Urinary bladder (tissue), 4 donors: ENCODE measurements around the gene KIAA1755. TPM values are rescaled to one million over a fixed set of nuclear protein-coding genes. Genes with fewer than 3 reads are reported as not detected.
"Not testable (repeated sequence)": the region's sequence is repeated elsewhere in the genome, so short reads cannot be mapped to it uniquely, and the experiment has no call there.

Source experiments
- DNase-seq: peaks from one replicate; pipeline ENCODE4 v3.0.0-alpha.2; 2015; ENCODE audit errors: extremely low spot score
- H3K27ac ChIP-seq: one replicate; pipeline ENCODE4 v1.5.1; 2013; ENCODE audit warnings: low read depth, mild to moderate bottlenecking, moderate library complexity
- H3K36me3 ChIP-seq: one replicate; pipeline ENCODE4 v1.6.1; 2013; ENCODE audit warnings: mild to moderate bottlenecking, moderate library complexity; ENCODE audit not compliant: insufficient read depth
- H3K4me1 ChIP-seq: one replicate; pipeline ENCODE4 v1.6.1; 2013; ENCODE audit warnings: mild to moderate bottlenecking, moderate library complexity; ENCODE audit not compliant: insufficient read depth
- H3K4me3 ChIP-seq: one replicate; pipeline ENCODE4 v1.5.1; 2013; ENCODE audit warnings: low read depth, low read length
- whole genome bisulfite sequencing: extraction: QIAGEN DNeasy Blood & Tissue Kit; methylation state at CpG from one replicate; pipeline ENCODE4 v1.1.7; 2013; 5-methylcytosine and 5-hydroxymethylcytosine counted together
- polyA plus RNA-seq: library from polyadenylated mRNA; stranded (reverse); fragments of 200-250 nt; gene quantifications from one replicate; pipeline ENCODE4 v1.2.3, GENCODE V29; 2013
- total RNA-seq: library from RNA; depleted of rRNA; stranded (reverse); fragments of >200 nt; gene quantifications from one replicate; pipeline ENCODE4 v1.2.3, GENCODE V29; 2014
- donor health status: healthy with polysubstance abuse.
- donor health status: healthy.

Gene KIAA1755
- total and polyA plus RNA-seq, 2 donors = 6.1 to 6.8 TPM

- 64% methylated on average over 2 of the region's 2 CpGs for WGBS
- DNase-seq = no peak
These were observed 6.8 kb upstream of the KIAA1755 start for GRCh38 chr20:38267296-38267695.

GRCh38 chr20:38266426-38266825 lies 5.9 kb upstream of the KIAA1755 start:
- H3K4me3 ChIP-seq = no peak overlapping the region
- H3K27ac ChIP-seq = no peak overlapping the region
- H3K4me1 ChIP-seq = peaks cover 5% of the 10 kb centered on the region
- H3K36me3 ChIP-seq = no peaks in the 10 kb centered on the region
- no peak for DNase-seq
- WGBS = 91% methylated on average over 2 of the region's 2 CpGs

More at GRCh38 chr20:38267296-38267695, 6.8 kb upstream of the KIAA1755 start:
- H3K27ac ChIP-seq = no peak overlapping the region
- H3K4me1 ChIP-seq = peaks cover 6% of the 10 kb centered on the region
- H3K4me3 ChIP-seq = no peak overlapping the region
- no peaks in the 10 kb centered on the region for H3K36me3 ChIP-seq

GRCh38 chr20:38262931-38263330 lies 2.4 kb upstream of the KIAA1755 start:
- Histone ChIP-seq H3K36me3 (no peaks in the 10 kb centered on the region), H3K4me3 (no peak overlapping the region), H3K4me1 (no peaks in the 10 kb centered on the region), H3K27ac (no peak overlapping the region)
- DNase-seq = no peak
- 89% methylated on average over 6 of the region's 6 CpGs for WGBS

- H3K36me3 ChIP-seq = no peaks in the 10 kb centered on the region
- no peak for DNase-seq
- no peak overlapping the region for H3K27ac ChIP-seq
- WGBS = 57% methylated on average over 8 of the region's 8 CpGs
- no peaks in the 10 kb centered on the region for H3K4me1 ChIP-seq
- H3K4me3 ChIP-seq = peak overlapping the region; percentile 27
These were observed 487 bp upstream of the KIAA1755 start for GRCh38 chr20:38261054-38261390.

- peak overlapping the region; percentile 27 for H3K4me3 ChIP-seq
- 22% methylated on average over 5 of the region's 5 CpGs for WGBS
- H3K4me1 ChIP-seq = no peaks in the 10 kb centered on the region
- no peaks in the 10 kb centered on the region for H3K36me3 ChIP-seq
- H3K27ac ChIP-seq = peak overlapping the region; percentile 85
- DNase-seq = no peak
These were observed 534 bp downstream of the KIAA1755 start for GRCh38 chr20:38260025-38260377.

GRCh38 chr20:38258545-38259215 lies 1.9 kb downstream of the KIAA1755 start:
- H3K4me3 ChIP-seq = no peak overlapping the region
- DNase-seq = no peak

GRCh38 chr20:38256966-38257365 lies 3.6 kb downstream of the KIAA1755 start:
- no peaks in the 10 kb centered on the region for H3K4me1 ChIP-seq
- no peaks in the 10 kb centered on the region for H3K36me3 ChIP-seq
- H3K27ac ChIP-seq = no peak overlapping the region
- no peak for DNase-seq
- H3K4me3 ChIP-seq = no peak overlapping the region
- 88% methylated on average over 2 of the region's 2 CpGs for WGBS

More at GRCh38 chr20:38258545-38259215, 1.9 kb downstream of the KIAA1755 start:
- Histone ChIP-seq H3K4me1 (no peaks in the 10 kb centered on the region), H3K36me3 (no peaks in the 10 kb centered on the region), H3K27ac (no peak overlapping the region)
- 94% methylated on average over 7 of the region's 7 CpGs for WGBS

- DNase-seq = no peak
- Histone ChIP-seq H3K4me1 (no peaks in the 10 kb centered on the region), H3K4me3 (no peak overlapping the region), H3K36me3 (no peaks in the 10 kb centered on the region), H3K27ac (no peak overlapping the region)
- 81% methylated on average over 4 of the region's 4 CpGs for WGBS
These were observed 4.5 kb downstream of the KIAA1755 start for GRCh38 chr20:38256021-38256420.

- Histone ChIP-seq H3K36me3 (no peaks in the 10 kb centered on the region), H3K4me1 (no peaks in the 10 kb centered on the region), H3K27ac (no peak overlapping the region), H3K4me3 (no peak overlapping the region)
- DNase-seq = no peak
- WGBS = 41% methylated on average over 5 of the region's 5 CpGs
These were observed 5.1 kb downstream of the KIAA1755 start for GRCh38 chr20:38255393-38255792.

GRCh38 chr20:38254621-38255020 lies 5.9 kb downstream of the KIAA1755 start:
- DNase-seq, H3K4me1 ChIP-seq, H3K36me3 ChIP-seq, H3K27ac ChIP-seq, H3K4me3 ChIP-seq: not testable (repeated sequence)
- WGBS = 53% methylated on average over 4 of the region's 4 CpGs

- DNase-seq = no peak
- no peak overlapping the region for H3K27ac ChIP-seq
- H3K4me1 ChIP-seq = no peaks in the 10 kb centered on the region
- H3K36me3 ChIP-seq = no peaks in the 10 kb centered on the region
- no peak overlapping the region for H3K4me3 ChIP-seq
- WGBS = 70% methylated on average over 6 of the region's 6 CpGs
These were observed 7.0 kb downstream of the KIAA1755 start for GRCh38 chr20:38253571-38253970.

GRCh38 chr20:38252292-38253288 lies 7.9 kb downstream of the KIAA1755 start:
- Histone ChIP-seq H3K4me1 (no peaks in the 10 kb centered on the region), H3K4me3 (no peak overlapping the region), H3K27ac (no peak overlapping the region), H3K36me3 (no peaks in the 10 kb centered on the region)
- no peak for DNase-seq
- WGBS = 43% methylated on average over 20 of the region's 20 CpGs

- DNase-seq, H3K4me3 ChIP-seq, H3K36me3 ChIP-seq, H3K4me1 ChIP-seq, H3K27ac ChIP-seq: not testable (repeated sequence)
- 87% methylated on average over 6 of the region's 6 CpGs for WGBS
These were observed 9.1 kb downstream of the KIAA1755 start for GRCh38 chr20:38251441-38251840.

- Histone ChIP-seq H3K4me1 (no peaks in the 10 kb centered on the region), H3K27ac (no peak overlapping the region), H3K36me3 (no peaks in the 10 kb centered on the region), H3K4me3 (no peak overlapping the region)
- DNase-seq = no peak
- 73% methylated on average over 6 of the region's 6 CpGs for WGBS
These were observed 9.9 kb downstream of the KIAA1755 start for GRCh38 chr20:38250609-38251008.
